ENCODE results near the gene PLTP.

Gene PLTP

DNA sequence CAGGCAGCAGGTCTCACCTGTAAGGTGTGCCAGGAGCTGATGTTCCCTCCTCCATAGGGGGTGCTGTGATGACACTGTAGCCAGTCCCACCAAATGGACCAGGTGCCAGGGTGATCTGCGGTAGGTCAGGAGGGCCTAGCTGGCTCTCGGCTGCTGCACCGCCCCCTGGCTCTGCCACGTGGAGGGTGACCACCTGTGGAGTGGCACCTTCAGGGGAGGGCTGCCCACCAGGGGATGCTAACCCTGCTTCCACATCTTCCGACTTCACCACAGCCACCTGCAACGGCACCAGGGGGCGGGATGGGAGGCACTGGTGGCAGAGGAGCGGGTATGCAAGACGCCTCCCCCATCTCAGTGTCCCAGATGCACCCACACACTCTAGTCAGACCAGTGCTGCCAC, 41.7 kb upstream of the PLTP start:
- POLR2A ChIA-PET, result interaction anchor here (1.1 kb wide), 1 partner anchor 8 kb away, joined by 3 read pairs; no protein-coding TSS in a partner anchor
- CTCF ChIA-PET, result interaction anchor here (0.8 to 2.9 kb wide), 5 partner anchors 10 to 33 kb away, joined by 3 to 15 read pairs (median 4); no protein-coding TSS in a partner anchor
- TF ChIP-seq, protein P1, sequence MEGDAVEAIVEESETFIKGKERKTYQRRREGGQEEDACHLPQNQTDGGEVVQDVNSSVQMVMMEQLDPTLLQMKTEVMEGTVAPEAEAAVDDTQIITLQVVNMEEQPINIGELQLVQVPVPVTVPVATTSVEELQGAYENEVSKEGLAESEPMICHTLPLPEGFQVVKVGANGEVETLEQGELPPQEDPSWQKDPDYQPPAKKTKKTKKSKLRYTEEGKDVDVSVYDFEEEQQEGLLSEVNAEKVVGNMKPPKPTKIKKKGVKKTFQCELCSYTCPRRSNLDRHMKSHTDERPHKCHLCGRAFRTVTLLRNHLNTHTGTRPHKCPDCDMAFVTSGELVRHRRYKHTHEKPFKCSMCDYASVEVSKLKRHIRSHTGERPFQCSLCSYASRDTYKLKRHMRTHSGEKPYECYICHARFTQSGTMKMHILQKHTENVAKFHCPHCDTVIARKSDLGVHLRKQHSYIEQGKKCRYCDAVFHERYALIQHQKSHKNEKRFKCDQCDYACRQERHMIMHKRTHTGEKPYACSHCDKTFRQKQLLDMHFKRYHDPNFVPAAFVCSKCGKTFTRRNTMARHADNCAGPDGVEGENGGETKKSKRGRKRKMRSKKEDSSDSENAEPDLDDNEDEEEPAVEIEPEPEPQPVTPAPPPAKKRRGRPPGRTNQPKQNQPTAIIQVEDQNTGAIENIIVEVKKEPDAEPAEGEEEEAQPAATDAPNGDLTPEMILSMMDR (IDR thresholded peaks at IDR 0.05; ENCODE audit: control extremely low read depth, extremely low read depth, low read depth, missing control alignments), result no peak
- no peak for DNase-seq (ENCODE audit: extremely low spot score)

DNA sequence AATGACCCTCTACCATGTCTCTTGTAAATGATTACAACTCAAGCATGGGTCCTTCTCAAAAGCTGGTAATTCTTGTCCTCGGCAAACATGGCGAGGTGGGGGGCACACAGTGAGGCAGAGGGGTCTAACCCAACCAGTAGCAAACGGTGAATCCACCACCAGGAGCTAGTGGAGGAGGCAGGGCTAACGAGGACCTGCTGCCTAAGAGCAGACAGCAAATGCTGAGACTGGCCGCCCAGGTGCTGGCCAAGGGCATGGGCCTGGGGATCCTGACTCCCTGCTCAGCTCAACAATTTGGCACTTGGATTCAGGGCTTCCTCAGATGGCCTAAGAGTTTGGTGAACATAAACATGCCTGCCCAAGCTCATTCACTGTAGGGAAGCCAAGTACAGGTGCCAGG, 40.9 kb upstream of the PLTP start:
- ChIA-PET CTCF (interaction anchor here (0.6 to 2.9 kb wide), 7 partner anchors 8 to 35 kb away, joined by 3 to 15 read pairs (median 4); no protein-coding TSS in a partner anchor), POLR2A (interaction anchor here (1.0 to 1.1 kb wide), 2 partner anchors 9 to 18 kb away, joined by 3 read pairs; partner anchors contain the start of gene PCIF1)
- TF ChIP-seq, protein P1 (IDR thresholded peaks at IDR 0.05; ENCODE audit: control extremely low read depth, extremely low read depth, low read depth, missing control alignments), result no peak
- DNase-seq (ENCODE audit: extremely low spot score), result no peak

DNA sequence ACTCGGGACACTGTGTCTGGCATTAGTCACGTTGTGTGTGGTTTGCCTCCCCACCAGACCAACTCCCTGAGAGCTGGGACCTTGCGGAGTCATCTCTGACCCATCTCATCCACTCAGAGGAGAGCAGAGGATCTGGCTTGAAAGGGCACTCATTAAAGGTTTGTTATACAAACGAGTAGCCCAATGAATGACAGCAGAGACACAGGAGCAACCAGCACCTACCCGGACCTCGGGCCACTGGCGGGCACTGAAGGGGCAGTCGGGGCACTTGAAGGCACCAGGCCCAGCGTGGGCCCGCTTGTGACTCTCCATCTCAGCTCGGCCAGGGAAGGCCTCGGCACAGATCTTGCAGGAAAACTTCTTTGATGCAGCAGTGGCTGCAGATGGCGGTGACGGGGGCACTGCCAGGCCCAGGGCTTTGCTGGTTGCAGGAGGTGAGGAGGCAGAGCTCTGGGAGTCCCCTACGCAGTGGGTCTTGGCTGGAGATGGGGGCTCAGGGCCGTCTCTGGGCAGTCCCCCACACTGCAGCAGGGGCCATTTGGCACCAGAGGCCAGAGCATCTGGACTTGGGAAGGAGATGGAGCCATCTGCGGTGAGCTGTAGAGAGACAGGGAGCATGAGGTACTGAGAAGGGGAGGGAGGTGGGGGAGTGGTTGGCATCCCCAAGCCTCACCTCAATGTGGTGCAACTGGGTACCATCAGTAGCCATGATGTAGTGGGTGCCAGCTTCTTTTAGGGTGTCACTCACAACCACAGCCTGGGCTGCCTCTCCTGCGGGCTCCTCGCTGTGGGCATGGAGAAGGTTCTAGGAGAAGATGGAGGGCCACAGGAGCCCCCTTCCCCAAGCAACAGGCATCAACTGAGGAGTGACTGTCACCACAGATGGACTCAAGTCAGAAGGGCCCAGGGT, 40.2 kb upstream of the PLTP start:
- TF ChIP-seq, protein P1 (IDR thresholded peaks at IDR 0.05; ENCODE audit: control extremely low read depth, extremely low read depth, low read depth, missing control alignments), result no peak
- no peak for DNase-seq (ENCODE audit: extremely low spot score)
- ChIA-PET POLR2A (interaction anchor here (0.6 to 1.1 kb wide), 3 partner anchors 9 to 19 kb away, joined by 3 to 9 read pairs (median 3); partner anchors contain the start of gene PCIF1), CTCF (interaction anchor here (0.6 to 2.9 kb wide), 6 partner anchors 8 to 35 kb away, joined by 3 to 15 read pairs (median 5); no protein-coding TSS in a partner anchor)

GRCh38 chr20:45950330-45950646, 38.3 kb upstream of the PLTP start:
- no peak for DNase-seq (ENCODE audit: extremely low spot score)
- CTCF ChIA-PET, result interaction anchor here (0.8 to 5.0 kb wide), 7 partner anchors 10 to 30 kb away, joined by 3 to 36 read pairs (median 4); no protein-coding TSS in a partner anchor
- POLR2A ChIA-PET, result interaction anchor here (0.6 to 2.3 kb wide), 3 partner anchors 14 to 19 kb away, joined by 3 to 11 read pairs (median 5); partner anchors contain the start of gene PCIF1
- TF ChIP-seq, protein P1 (IDR thresholded peaks at IDR 0.05; ENCODE audit: control extremely low read depth, extremely low read depth, low read depth, missing control alignments), result no peak

DNA sequence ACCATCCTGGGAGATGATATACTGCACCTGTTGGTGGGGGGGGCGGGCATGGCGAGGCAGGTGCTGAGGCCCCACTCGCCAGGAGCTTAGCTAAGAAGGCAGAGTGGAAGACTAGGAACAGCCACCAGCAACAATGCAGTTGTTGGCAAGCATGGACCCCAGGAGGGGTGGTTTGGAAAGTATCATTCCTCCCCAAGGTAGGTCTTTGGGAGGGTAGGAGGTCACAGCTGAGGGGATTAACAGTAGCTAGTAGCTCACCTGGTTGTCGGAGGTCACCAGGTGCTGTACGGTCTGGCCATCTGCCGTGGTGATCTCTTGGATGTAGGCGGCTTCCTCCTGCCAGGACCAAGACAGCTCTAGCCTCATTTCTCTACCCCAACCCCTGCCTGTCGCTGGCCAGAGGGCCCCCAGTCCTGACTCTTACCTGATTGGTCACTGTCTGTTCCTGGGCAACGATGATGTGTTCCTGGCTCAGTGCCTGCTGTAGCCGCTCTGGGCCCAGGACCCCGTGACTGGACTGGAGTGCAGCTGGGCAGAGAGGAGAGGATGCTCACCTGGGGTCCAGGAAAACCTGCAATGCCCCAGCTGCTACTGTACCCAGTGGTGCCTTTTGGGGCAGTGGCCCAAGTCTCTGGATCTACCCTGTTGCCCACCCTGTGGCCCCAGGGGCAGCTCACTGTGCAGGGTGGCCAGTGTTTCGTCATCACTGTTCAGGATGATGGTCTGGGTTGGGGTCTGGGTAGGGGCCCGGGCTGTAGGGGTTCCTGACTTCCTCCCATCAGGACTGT, 37.8 kb upstream of the PLTP start:
- DNase-seq (ENCODE audit: extremely low spot score), result no peak
- TF ChIP-seq, protein P1 (IDR thresholded peaks at IDR 0.05; ENCODE audit: control extremely low read depth, extremely low read depth, low read depth, missing control alignments), result no peak
- ChIA-PET POLR2A (interaction anchor here (1.1 to 2.3 kb wide), 3 partner anchors 9 to 20 kb away, joined by 4 to 11 read pairs (median 5); partner anchors contain the start of gene PCIF1), CTCF (interaction anchor here (0.8 to 5.0 kb wide), 10 partner anchors 9 to 151 kb away, joined by 3 to 36 read pairs (median 4); no protein-coding TSS in a partner anchor)

Measured in GM10248 (cell line).